NCI-H774 (cell line): ENCODE results near the gene IGIP.

ENCODE experiments used
- DNase-seq: peaks from one replicate; lab custom pipeline; 2025; lab: John Stamatoyannopoulos, UW

IGIP gene

DNA sequence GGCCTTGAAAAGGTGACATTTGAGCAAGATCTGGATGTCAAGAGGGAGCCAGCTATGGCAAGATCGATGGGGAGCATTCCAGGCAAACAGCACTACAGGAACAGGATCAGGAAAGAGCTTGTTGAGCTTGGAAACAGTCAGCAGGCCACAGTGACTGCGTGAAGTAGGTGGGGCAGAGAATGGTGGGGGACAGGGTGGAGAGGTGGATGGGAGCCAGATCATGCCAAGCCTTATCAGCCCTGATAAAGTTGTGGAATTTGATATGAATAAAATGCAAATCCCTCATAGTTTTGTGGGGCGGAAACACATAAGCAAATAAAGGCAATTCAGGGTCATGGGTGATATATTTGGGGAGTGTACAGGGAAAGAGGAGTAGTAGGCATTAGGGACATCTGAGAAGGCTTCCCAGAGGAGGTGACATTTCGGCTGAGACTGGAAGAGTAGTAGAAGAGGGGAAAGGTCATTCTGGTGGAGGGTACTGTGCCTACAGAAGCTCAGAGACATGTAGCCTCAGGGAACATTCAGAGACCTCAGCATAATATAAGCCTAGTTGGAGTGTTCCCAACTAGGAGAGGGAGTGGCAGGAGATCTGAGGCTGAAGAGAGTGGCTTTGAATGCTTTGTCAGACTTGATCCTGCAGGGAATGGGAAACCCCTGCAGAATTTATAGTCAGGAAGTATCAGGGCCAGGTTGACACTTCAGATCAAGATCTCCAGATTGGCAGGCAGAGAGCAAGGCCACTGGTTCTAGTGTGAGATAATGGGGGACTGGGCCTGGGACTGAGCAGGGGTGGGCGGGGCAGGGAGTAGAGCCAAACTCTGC, 39.6 kb downstream of the IGIP start:
- no peak for DNase-seq

DNA sequence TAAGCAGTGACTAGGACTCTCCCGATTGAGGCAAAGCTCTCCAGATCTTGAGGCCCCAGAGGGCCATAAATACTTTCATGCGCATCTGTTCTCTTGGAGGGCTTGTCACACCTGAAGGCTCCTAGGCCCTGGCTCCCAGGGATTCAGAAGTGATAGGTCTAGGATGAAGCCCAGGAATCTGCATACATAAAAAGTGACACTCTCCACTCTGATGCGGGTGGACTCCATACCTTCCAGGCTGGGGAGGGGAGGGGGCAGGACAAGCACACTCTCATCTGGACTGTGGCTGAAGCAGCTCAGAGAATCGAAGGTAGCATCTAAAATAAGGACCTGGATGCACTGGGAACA, 40.2 kb downstream of the IGIP start:
- no peak for DNase-seq

DNA sequence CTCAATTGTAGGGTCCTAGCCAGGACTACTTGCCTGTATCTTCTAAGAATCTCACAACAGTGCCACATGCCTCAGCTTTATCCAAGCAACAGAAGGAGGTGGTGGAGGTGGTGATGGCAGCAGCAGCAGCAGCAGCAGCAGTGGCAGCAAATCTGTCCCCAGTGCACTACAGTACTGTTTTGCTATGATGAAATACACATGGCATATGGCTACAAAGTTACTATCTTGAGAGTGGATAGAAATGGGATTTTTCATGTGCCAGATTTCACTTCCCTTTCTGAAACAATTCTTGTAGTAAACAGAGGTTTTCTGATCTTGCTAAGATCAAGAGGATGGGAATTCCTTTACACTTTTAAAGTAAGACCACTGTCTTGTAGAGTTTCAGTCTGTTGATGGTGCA, 41.2 kb downstream of the IGIP start:
- no peak for DNase-seq

DNA sequence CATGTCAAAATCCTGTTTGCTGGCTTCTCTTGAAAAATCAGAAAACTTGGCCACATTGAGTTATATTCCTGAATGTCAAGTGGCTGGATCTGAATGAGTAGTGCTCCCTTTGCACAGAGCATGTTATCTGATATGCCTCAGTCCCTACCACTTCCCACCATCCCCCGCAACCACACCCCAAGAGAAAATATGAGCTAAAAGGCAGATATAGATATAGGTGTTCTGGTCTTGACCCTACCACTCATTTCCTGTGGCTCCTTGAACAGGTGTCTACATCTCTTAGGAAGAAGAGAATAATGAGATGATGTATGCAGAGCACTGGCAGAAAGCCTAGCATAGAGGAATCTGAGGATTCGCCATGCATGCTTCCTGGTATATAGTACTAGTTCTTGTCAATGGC, 42.6 kb downstream of the IGIP start:
- no peak for DNase-seq

DNA sequence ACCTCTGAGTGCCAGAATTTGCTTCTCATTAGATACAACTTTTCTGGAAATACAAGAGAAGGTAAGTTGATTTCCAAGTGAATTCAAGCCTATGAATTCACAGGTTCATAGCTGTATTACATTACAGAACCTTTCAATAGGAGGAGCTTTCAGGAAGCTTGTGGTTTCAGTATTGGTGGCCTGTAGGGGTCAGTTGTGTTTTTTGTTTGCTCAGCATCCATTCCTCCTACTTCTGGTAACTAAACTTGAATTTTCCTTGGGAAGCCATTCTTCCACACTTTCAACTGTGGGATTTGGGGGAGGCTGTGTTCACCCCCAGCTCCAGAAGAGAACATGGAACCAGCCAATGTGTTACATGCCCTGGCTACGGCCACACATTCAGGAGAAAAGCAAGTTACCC, 43.7 kb downstream of the IGIP start:
- no peak for DNase-seq

DNA sequence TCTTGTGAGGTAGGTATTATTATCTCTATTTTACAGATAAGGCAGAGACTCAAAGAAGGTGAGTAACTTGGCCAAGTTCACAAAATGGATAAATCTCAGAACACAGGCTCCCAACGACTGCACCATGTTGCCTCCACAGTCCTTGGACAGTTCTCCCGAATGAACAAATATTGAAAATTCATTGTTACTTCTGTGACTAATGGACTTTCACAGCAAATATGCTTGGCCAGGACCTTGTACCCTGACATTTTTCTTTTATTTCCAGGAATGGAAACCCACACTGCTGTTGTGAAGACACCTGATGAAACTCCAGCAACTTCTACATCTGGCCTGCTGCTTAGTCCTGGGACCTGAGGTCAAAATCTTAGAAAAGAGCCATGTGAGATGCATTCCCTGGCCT, 46.7 kb downstream of the IGIP start:
- DNase-seq = no peak

DNA sequence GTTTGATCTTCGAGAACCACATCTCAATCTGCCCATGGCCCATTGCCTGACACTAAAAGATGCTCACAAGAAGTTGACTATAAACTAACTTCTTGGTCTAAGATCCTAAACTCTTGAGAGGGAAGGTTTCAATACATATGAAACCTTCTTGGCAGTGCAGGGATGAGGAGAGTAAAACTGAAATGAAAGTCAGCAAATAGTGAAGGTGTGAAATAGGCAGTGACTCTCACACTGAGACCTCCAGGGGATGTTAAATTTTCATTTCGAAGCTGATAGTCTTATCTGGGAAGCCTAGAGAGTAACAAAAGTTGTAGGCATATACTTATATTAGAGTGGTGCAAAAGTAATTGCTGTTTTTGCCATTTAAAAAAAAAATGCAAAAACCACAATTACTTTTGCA, 48.3 kb downstream of the IGIP start:
- DNase-seq = no peak

DNA sequence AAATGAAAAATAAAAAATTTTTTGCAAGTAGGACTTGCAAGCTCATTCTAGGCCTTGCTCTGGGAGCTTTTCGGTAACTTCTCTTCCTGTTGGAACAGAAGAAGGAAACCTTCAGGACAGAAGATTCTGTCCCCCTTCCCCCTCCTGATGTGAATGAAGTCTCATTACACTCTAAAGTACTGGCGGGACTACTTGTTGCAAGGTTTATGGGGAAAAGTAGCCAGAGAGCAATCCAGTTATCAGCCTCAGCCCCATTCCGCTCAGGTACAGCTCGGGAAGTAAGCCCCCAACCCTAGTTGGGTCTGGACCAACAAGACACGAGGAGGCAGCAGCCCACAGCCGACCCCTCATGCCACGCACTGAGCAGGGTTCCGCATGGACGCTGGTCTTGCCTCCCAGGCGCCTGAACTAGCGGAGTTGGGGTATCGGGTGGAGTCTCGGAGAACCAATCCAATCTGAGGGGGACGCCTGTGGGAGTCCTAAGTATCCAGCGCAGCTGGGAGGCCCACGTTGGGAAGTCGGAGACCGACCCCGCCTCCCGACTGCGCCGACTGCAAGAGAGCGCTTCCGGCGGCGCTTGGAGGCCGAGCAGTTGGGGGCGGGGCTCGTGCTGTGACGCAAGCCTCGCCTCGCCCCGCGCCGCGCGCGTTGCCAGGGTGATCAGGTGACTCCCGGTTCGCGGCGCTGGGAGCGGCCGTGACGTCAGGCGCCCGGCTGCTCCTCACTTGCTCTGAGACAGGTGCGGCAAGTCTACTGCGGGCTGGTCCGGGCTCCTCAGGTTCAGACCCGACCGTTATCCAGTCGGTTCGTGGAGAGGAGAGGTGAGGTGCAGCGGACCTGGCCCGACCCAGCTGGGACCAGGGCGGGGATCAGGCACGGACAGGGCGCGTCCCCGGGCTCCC, 49.0 kb downstream of the IGIP start, which contains the start of gene CYSTM1:
CYSTM1 (plus strand) TSS at position 724 of the 902 bp plus-strand sequence. CDS start 19,278 bp downstream, outside the sequence.
- peak; percentile 96 for DNase-seq

DNA sequence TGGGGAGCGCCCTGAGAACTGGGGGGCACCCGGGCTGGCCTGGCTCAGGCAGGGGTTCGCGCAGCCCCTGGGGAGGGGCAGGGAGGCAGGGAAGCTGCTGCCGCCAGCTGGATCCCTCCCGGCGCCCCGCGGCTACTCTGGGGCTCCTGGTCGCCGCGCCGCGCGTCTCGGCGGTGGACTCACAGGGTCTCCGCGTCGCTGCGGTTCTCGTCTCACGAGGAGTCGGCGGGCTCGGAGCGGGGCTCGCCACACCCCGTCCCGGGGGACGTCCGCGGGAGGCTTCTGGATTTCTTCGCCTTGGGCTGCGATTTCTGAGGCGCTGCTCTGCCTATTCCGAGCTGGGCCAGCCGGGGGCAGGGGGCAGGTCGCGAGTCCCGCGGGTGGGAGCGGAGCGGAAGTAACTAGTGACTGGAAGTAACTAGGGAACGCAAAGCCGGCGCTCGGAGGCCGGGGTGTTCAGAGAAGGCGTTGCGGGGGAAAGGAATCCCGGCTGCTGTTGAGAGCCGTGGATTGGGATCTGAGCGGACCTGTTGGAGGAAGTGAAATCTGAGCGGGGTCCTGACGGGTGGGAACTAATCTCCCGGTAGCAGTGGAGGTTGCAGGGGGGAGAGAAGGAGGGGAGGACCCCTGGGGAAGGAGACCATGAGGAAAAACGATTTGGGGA, 49.8 kb downstream of the IGIP start:
- DNase-seq = peak; percentile 59

DNA sequence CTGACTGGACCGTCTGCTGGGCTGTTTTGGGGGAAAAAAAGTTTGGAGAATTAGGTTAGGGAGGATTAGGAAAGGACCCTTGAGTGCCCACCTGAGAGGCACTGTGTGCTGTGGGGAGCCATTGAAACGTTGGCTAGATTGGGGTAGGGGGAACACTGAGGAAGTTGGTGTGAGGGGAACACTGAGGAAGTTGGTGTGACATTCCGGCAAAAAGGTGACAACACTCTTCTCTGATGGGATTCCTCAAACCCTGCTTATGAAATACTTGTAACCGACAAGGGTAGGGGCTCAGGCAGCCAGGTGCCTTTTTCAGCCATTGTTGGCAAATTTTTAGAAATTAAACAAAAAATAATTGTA, 50.3 kb downstream of the IGIP start:
- DNase-seq = no peak

DNA sequence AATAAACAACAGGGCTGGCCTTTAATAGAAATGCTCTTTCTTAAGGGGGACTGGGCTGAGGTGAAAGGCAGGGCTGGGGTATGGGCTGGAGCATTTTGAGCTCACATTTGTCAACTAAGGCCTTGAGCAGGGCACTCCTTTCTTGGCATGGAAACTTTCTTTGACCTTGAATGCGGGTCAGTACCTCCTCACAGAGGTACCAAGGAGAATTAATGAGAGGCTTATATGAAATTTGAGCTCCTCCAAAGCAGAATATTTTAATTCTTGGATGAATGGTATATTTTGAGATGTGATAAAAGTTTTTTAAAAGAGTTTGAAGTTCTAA, 52.3 kb downstream of the IGIP start:
- DNase-seq = no peak

DNA sequence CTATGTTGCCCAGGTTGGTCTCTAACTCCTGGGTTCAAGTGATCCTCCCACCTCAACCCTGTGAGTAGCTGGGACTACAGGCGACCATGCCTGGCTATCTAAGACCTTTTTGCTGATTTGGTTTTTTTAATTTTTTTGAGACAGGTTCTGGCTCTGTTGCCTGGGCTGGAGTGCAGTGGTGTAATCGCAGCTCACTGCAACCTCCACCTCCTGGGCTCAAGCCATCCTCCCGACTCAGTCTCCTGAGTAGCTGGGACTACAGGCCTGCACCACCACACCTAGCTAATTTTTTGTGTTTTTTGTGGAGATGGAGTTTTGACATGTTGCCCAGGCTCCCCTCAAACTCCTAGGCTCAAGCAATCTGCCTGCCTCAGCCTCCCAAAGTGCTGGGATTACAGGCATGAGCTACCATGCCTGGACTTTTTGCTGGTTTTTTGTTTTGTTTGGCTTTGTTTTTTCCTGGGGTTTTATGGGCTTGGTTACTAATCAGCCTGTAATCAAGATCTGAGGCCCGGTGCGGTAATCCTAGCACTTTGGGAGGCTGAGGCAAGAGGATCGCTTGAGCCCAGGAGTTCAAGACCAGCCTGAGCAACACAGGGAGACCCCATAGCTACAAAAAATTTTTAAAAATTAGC, 52.9 kb downstream of the IGIP start:
- no peak for DNase-seq
